Fibroblast of pulmonary artery (primary cell): ENCODE data around the gene YPEL1.

ENCODE experiments used
- DNase-seq: peaks from one replicate; pipeline ENCODE4 v3.0.0-alpha.2; 2010; ENCODE audit warnings: low read depth
- H3K4me3 ChIP-seq: replicated peaks from 2 replicates; pipeline ENCODE4 v1.5.1; 2011; ENCODE audit warnings: low read depth, mild to moderate bottlenecking, control low read depth, low read length, moderate library complexity
- TF ChIP-seq, protein P1 (sequence below): IDR thresholded peaks from 2 replicates; pipeline ENCODE4 v1.5.1; 2011; ENCODE audit warnings: mild to moderate bottlenecking, control low read depth, low read length, inconsistent platforms; ENCODE audit errors: missing control alignments

Gene YPEL1

DNA sequence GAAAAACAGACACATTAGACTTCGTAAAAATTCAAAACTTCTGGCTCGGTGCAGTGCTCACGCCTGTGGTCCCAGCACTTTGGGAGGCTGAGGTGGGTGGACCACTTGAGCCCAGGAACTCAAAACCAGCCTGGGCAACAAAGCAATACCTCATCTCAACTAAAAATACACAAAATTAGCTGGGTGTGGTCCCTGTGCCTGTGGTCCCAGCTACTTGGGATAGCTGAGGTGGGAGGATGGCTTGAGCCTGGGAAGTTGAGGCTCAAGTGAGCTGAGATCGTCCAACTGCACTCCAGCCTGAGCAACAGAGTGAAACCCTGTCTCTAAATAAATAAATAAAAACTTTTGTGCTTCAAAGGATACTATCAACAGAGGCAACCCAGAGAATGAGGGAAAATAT is 23.7 kb downstream of the YPEL1 start:
- no peak overlapping the region for H3K4me3 ChIP-seq
- no peak for DNase-seq
- TF ChIP-seq, protein P1, sequence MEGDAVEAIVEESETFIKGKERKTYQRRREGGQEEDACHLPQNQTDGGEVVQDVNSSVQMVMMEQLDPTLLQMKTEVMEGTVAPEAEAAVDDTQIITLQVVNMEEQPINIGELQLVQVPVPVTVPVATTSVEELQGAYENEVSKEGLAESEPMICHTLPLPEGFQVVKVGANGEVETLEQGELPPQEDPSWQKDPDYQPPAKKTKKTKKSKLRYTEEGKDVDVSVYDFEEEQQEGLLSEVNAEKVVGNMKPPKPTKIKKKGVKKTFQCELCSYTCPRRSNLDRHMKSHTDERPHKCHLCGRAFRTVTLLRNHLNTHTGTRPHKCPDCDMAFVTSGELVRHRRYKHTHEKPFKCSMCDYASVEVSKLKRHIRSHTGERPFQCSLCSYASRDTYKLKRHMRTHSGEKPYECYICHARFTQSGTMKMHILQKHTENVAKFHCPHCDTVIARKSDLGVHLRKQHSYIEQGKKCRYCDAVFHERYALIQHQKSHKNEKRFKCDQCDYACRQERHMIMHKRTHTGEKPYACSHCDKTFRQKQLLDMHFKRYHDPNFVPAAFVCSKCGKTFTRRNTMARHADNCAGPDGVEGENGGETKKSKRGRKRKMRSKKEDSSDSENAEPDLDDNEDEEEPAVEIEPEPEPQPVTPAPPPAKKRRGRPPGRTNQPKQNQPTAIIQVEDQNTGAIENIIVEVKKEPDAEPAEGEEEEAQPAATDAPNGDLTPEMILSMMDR, result no peak

DNA sequence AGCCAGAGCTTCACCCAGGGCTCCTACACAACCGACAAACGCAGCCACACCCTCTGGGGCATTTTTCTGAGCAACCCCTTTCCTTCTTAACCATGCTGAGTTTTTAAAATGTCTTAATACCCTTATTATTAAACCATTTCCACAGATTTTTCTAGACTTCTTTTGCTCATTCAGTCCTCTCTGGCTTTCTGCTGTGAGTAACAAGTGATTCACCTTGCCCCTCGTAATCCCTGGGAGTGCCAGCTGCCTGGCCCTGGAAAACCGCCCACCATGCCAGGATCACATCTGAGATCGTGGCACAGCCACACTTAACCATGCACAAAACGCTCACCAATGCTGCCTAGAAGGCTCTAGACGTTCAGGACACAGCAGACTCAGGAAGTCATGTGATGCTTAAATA is 25.4 kb downstream of the YPEL1 start:
- H3K4me3 ChIP-seq, result no peak overlapping the region
- DNase-seq, result no peak
- TF ChIP-seq, protein P1, result no peak

DNA sequence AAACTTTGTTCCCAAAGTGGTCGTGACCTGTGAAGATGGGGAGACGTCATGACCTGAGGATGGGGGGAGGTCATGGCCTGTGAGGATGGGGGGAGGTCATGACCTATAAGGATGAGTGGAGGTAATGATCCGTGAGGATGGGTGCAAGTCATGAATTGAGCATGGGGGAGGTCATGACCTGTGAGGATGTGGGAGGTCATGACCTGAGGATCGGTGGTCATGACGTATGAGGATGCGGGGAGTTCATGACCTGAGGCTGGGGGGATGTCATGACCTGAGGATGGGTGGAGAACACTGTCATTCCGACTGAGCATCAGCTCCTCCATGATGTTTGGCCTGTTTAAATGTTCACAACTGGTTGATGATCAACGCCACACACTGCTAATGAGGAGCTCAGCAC is 25.9 kb downstream of the YPEL1 start:
- no peak for DNase-seq
- H3K4me3 ChIP-seq, result no peak overlapping the region
- TF ChIP-seq, protein P1, result no peak

DNA sequence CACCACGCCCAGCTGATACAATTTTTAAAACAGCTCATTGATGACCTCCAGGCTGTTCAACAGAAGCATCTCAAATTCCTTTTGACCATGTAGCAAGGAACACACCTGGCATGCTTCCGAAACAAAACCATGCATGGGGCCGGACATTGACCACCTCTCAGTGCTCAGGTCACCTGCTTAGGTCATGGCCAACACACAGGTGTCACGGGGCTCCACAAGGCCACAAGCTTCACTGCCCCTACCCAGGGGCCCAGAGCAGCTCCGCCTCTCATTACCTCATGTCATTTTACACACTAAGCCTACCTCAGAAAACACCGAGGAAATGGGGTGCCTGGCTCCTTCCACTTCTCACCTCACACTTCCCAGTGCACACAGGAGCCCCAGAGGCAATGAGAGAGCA is 26.6 kb downstream of the YPEL1 start:
- no peak for DNase-seq
- no peak overlapping the region for H3K4me3 ChIP-seq
- TF ChIP-seq, protein P1, result no peak

DNA sequence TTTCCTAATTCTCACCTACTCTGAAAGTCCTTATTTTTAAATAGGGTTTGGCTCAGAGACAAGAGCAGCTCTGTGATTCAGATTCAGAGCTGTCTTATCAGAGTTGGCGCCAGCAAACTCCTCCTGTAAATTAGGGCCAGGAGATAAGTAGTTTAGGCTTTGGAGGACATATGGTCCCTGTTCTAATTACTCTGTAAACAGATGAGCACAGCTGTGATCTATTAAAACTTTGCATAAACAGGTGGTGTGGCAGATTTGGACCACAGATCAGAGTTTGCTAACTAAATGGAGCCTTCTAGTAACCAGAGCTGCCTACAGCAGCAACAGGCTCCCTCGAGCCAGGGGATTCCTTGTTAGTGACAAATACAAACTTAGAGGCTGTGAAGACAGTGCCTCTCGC is 27.9 kb downstream of the YPEL1 start:
- no peak for DNase-seq
- TF ChIP-seq, protein P1, result no peak
- H3K4me3 ChIP-seq, result no peak overlapping the region

DNA sequence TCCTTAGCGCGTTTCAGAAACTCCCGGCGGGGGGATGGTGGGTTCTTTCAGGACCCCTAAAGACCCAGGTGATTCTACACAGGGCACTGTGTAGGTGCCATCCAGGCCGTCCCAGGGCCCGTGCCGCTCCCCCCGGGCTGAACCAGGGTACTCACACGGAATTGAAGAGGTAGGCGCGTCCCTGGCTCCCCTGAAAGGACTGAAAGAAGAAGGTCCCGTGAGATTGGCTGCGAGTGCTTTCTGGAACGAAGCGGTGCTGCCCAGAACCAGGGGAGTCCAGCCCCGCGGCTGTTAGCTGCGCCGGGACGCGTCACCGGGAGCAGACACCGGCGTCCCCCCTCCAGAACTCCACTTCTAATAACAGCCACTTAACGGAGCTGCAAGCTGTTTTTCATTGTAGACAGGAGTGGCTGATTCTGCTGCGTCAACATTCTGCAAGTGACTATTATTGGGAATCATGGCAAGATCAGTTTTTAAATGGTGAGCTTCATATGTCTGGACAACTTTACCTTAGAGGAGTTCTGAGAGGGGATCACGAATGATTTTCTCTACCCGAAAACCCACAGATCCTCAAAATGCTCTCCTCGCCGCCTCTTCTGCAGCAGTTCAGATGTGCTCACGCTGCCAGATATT is 31.8 kb downstream of the YPEL1 start:
- no peak for DNase-seq
- H3K4me3 ChIP-seq, result no peak overlapping the region
- TF ChIP-seq, protein P1, result no peak
